HG03565 (cell line): Measurements from ENCODE around the gene CCDC106.
A peak's percentile ranks its signal among the peaks of the same experiment; 100 is the strongest.

Experiments used
- ATAC-seq: cut with Tn5 transposase; IDR thresholded peaks from one replicate; pipeline ENCODE4 v1.9.1; 2021; ENCODE audit warnings: mild to moderate bottlenecking, moderate library complexity; ENCODE audit not compliant: unreplicated experiment

Gene CCDC106

GRCh38 chr19:55635334-55635717 is 12.7 kb upstream of the CCDC106 start:
- ATAC-seq, result no peak

GRCh38 chr19:55635856-55636440 is 12.1 kb upstream of the CCDC106 start:
- no peak for ATAC-seq

- ATAC-seq, result no peak
These were observed 11.3 kb upstream of the CCDC106 start for GRCh38 chr19:55636723-55637122.

- no peak for ATAC-seq
These were observed 10.5 kb upstream of the CCDC106 start for GRCh38 chr19:55637534-55637933.

- no peak for ATAC-seq
These were observed 9.1 kb upstream of the CCDC106 start for GRCh38 chr19:55638864-55639359.

GRCh38 chr19:55640043-55640576 is 7.9 kb upstream of the CCDC106 start:
- peak; percentile 27 for ATAC-seq

DNA sequence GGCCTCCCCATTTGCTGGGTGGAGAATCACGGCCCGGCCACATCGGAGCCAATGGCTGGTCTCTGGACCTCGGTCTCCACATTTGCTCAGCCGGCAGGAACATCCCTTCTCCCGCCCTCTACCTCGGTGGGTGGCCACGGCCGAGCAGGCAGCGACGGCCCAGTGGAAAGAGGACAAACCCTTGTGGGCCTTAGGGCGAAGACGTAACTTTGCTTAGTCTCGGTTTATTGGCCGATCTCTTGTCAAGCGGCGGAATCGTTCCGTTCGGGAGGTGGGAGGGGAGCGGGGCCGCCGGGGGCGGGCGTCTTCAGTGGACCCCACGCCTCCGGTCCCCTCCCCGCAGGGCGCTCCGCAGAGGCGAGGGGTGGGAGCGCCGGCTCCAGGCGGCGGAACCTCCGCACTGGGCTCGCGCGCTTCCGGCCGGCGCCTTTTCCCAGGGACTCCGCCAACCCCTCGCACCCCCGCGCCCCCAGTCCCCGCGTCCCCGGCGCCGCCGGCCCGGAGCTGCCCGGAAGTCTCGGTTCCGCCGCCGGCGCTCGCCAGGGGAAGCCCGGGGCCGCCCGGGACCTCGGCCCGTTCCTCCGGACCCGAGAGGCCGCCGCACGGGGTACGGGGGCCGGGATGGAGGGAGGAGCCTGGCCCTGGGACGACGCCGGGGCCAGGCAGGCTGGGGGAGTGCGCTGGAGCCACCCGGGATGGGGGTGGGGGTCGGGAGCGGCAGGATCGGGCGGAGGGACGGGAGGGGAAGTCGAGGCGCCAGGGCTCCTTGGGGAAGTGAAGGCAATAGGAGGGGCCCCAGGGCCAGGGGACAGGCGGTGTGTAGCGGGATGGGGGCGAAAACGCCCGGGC is 7.2 kb upstream of the CCDC106 start, which contains the start of gene ZNF580:
Gene ZNF580 (plus strand): TSS at position 426 of the 849 bp plus-strand sequence. CDS start 1,507 bp downstream, outside the sequence.
- ATAC-seq, result no peak

GRCh38 chr19:55641426-55642152 is 6.4 kb upstream of the CCDC106 start:
- ATAC-seq, result no peak

- no peak for ATAC-seq
These were observed 5.6 kb upstream of the CCDC106 start for GRCh38 chr19:55642153-55643002.

DNA sequence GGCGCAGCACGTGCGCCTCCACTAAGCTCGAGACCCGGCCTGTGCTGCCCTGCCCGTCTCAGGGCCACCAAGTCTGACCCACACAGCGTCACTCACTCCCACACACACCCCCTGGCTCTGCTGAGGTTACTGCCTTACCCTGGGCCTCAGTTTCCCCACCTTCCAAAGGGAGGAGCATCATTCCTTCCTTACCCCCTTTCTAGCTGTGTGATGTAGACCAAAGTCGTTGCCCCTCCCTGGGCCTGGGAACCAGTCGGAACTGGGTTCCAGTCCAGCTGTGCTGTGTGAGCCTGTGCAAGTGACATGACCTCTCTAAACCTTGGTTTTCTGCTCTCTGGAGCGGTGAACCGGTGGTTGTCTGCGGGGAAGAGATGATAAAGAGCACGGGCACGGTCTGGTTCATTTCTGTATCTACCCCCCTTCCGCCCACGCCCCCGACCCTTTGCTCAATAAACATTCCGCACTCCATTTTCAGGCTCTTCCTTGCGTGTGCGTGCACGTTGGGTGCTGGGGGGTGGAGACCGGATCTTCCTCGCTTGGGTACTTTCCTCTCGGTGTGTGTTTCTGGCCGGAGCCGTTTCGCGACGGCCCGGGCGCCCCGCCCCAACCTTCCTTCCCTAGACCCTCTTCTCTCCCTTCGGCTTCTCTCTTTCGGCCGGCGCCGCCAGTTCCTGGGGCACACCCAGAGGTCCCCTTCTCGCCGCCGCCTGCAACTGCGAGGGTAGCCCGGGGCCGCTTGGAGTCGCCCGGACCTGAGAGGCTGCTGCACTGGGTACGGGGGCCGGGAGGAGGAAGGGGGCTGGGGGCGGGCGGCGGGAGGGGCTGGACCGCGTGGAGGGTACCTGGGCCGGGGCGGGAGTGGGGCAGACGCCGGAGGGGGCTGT is 4.8 kb upstream of the CCDC106 start, which contains the start of gene ZNF581:
Gene ZNF581 (plus strand): TSS at position 647 of the 884 bp plus-strand sequence. CDS start 923 bp downstream, outside the sequence.
- no peak for ATAC-seq

GRCh38 chr19:55643887-55644176 is 4.2 kb upstream of the CCDC106 start:
- ATAC-seq, result no peak

GRCh38 chr19:55644191-55644833 is 3.7 kb upstream of the CCDC106 start:
- no peak for ATAC-seq

DNA sequence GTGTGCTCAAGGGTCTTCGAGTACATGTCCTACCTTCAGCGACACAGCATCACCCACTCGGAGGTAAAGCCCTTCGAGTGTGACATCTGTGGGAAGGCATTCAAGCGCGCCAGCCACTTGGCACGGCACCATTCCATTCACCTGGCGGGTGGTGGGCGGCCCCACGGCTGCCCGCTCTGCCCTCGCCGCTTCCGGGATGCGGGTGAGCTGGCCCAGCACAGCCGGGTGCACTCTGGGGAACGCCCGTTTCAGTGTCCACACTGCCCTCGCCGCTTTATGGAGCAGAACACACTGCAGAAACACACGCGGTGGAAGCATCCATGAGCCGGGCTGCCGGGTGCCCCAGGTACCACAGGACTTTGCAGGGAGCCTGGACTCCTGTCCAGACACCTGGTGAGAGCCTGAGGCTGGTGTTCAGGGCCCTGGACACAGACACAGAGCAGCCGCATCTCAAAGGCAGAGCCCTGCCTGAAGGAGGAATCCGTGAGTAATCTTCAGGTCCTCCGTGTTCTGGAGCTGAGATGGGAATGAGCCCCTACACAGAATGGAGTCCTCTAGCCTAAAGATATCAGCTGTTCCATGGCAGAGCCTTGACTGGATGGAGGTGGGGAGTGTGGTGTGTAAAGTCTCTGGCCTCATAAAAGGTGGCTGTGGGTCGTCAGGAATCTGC is 3.0 kb upstream of the CCDC106 start:
- ATAC-seq, result no peak

DNA sequence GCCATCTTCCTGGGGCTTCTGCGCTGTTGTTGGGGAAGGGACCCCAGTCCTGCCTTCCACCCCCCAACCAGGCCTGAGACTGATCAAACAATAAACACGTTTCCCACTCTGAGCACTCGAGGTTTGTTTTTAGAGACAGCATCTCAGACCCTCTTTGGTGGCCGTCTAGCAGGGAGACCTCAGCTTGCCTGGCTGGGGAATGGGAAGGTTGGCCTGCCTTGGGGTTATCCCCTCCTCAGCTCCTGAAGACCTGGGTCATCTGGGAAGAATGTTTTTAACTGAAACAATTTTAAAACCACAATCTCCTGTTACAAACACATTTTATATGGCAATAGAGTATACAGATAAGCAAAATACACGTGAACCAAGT is 2.5 kb upstream of the CCDC106 start:
- ATAC-seq, result no peak

- ATAC-seq, result no peak
These were observed 902 bp upstream of the CCDC106 start for GRCh38 chr19:55646889-55647731.

GRCh38 chr19:55648585-55649267 is 714 bp downstream of the CCDC106 start:
- no peak for ATAC-seq
